H9 (cell line): ENCODE results near the gene TRIM44. TPM values are rescaled to one million over a fixed set of nuclear protein-coding genes. Genes with fewer than 3 reads are reported as not detected.

Experiments used
- DNase-seq: peaks from one replicate; pipeline ENCODE4 v3.0.0-alpha.2; 2017
- H2AFZ ChIP-seq: one replicate; pipeline ENCODE4 v1.6.1; 2013; ENCODE audit warnings: mild to moderate bottlenecking, low read length, control low read depth, moderate library complexity
- H2AK5ac ChIP-seq: 2 replicates; pipeline ENCODE4 v1.6.1; 2013; ENCODE audit warnings: low read length, control low read depth, mixed read lengths; ENCODE audit not compliant: insufficient read length
- H2BK120ac ChIP-seq: one replicate; pipeline ENCODE4 v1.6.1; 2013; ENCODE audit warnings: low read depth, mild to moderate bottlenecking, low read length, control low read depth, inconsistent platforms; ENCODE audit not compliant: poor library complexity, severe bottlenecking
- H2BK12ac ChIP-seq: 2 replicates; pipeline ENCODE4 v1.6.1; 2013; ENCODE audit warnings: low read length, control low read depth, mixed read lengths, low read depth; ENCODE audit not compliant: insufficient read length
- H2BK15ac ChIP-seq: 2 replicates; pipeline ENCODE4 v1.6.1; 2013; ENCODE audit warnings: low read depth, low read length, control low read depth
- H2BK20ac ChIP-seq: one replicate; pipeline ENCODE4 v1.6.1; 2013; ENCODE audit warnings: low read depth, mild to moderate bottlenecking, low read length, control low read depth, inconsistent platforms; ENCODE audit not compliant: poor library complexity, severe bottlenecking
- H2BK5ac ChIP-seq: 2 replicates; pipeline ENCODE4 v1.6.1; 2013; ENCODE audit warnings: low read length, control low read depth, mixed read lengths; ENCODE audit not compliant: insufficient read length
- H3K14ac ChIP-seq: 2 replicates; pipeline ENCODE4 v1.6.1; 2013; ENCODE audit warnings: low read length, control low read depth; ENCODE audit not compliant: insufficient read depth
- H3K18ac ChIP-seq: 2 replicates; pipeline ENCODE4 v1.6.1; 2013; ENCODE audit warnings: low read depth, mild to moderate bottlenecking, mixed read lengths, low read length, control low read depth; ENCODE audit not compliant: insufficient read length
- H3K23ac ChIP-seq: 2 replicates; pipeline ENCODE4 v1.6.1; 2013; ENCODE audit warnings: low read length, control low read depth, mixed read lengths, low read depth; ENCODE audit not compliant: insufficient read length
- H3K23me2 ChIP-seq: 2 replicates; pipeline ENCODE4 v1.6.1; 2013; ENCODE audit warnings: low read depth, mild to moderate bottlenecking, mixed read lengths, low read length, control low read depth; ENCODE audit not compliant: insufficient read length, poor library complexity, severe bottlenecking
- H3K27ac ChIP-seq: 2 replicates; pipeline ENCODE4 v1.5.1; 2013; ENCODE audit warnings: low read length, control low read depth, mixed read lengths, low read depth; ENCODE audit not compliant: insufficient read length
- H3K27me3 ChIP-seq: 2 replicates; pipeline ENCODE4 v1.6.1; 2013; ENCODE audit warnings: low read length, control low read depth, inconsistent platforms; ENCODE audit not compliant: insufficient read depth
- H3K4ac ChIP-seq: 2 replicates; pipeline ENCODE4 v1.6.1; 2013; ENCODE audit warnings: low read depth, mild to moderate bottlenecking, control low read depth, inconsistent platforms, low read length, moderate library complexity
- H3K4me1 ChIP-seq: 2 replicates; pipeline ENCODE4 v1.6.1; 2013; ENCODE audit warnings: low read length, control low read depth, inconsistent platforms; ENCODE audit not compliant: insufficient read depth
- H3K4me2 ChIP-seq: 2 replicates; pipeline ENCODE4 v1.6.1; 2013; ENCODE audit warnings: low read length, control low read depth, mixed read lengths; ENCODE audit not compliant: insufficient read length, insufficient read depth
- H3K56ac ChIP-seq: 2 replicates; pipeline ENCODE4 v1.6.1; 2013; ENCODE audit warnings: low read depth, mild to moderate bottlenecking, mixed read lengths, low read length, control low read depth; ENCODE audit not compliant: insufficient read length
- H3K79me1 ChIP-seq: 2 replicates; pipeline ENCODE4 v1.6.1; 2013; ENCODE audit warnings: low read depth, mild to moderate bottlenecking, moderate library complexity, low read length, control low read depth, inconsistent platforms; ENCODE audit not compliant: insufficient read depth, poor library complexity, severe bottlenecking
- H3K79me2 ChIP-seq: 2 replicates; pipeline ENCODE4 v1.6.1; 2013; ENCODE audit warnings: low read length, control low read depth, inconsistent platforms; ENCODE audit not compliant: insufficient read depth
- H3K9ac ChIP-seq: 2 replicates; pipeline ENCODE4 v1.6.1; 2013; ENCODE audit warnings: low read length, control low read depth, mixed read lengths; ENCODE audit not compliant: insufficient read length; ENCODE audit errors: extremely low read depth
- H3K9me3 ChIP-seq: one replicate; pipeline ENCODE4 v1.6.1; 2013; ENCODE audit warnings: low read depth, low read length, inconsistent platforms; ENCODE audit not compliant: control insufficient read depth
- H3T11ph ChIP-seq: one replicate; pipeline ENCODE4 v1.6.1; 2013; ENCODE audit warnings: mild to moderate bottlenecking, low read length, control low read depth, inconsistent platforms
- H4K20me1 ChIP-seq: one replicate; pipeline ENCODE4 v1.6.1; 2013; ENCODE audit not compliant: control insufficient read depth, insufficient read length, insufficient read depth
- H4K5ac ChIP-seq: 2 replicates; pipeline ENCODE4 v1.6.1; 2013; ENCODE audit warnings: low read depth, mild to moderate bottlenecking, mixed read lengths, low read length, control low read depth; ENCODE audit not compliant: insufficient read length
- H4K8ac ChIP-seq: replicated peaks from 2 replicates; pipeline ENCODE4 v1.6.1; 2013; ENCODE audit warnings: low read length, control low read depth, mixed read lengths, low read depth; ENCODE audit not compliant: insufficient read length
- H4K91ac ChIP-seq: 2 replicates; pipeline ENCODE4 v1.6.1; 2013; ENCODE audit warnings: low read depth, mild to moderate bottlenecking, moderate library complexity, mixed read lengths, low read length, control low read depth; ENCODE audit not compliant: insufficient read length
- H3K27ac Mint-ChIP-seq, 3 experiments: 2 replicates in 2 of 3; 3 replicates in 1 of 3; pipeline ENCODE4 v1.8.0; 2020 to 2021; ENCODE audit warnings: mixed read lengths in 3 of 3, mild to moderate bottlenecking in 1 of 3, moderate library complexity in 1 of 3
- H3K27me3 Mint-ChIP-seq: 2 replicates; pipeline ENCODE4 v1.8.0; 2021; ENCODE audit warnings: low read depth, mild to moderate bottlenecking, moderate library complexity, mixed read lengths
- H3K36me3 Mint-ChIP-seq, 3 experiments: 2 replicates in 2 of 3; 3 replicates in 1 of 3; pipeline ENCODE4 v1.8.0; 2020 to 2021; ENCODE audit warnings: low read depth in 3 of 3, mixed read lengths in 3 of 3; ENCODE audit not compliant: insufficient read depth in 1 of 3
- H3K4me1 Mint-ChIP-seq, 2 experiments: 2 replicates each; pipeline ENCODE4 v1.8.0; 2020; ENCODE audit warnings: mixed read lengths in 2 of 2
- H3K4me3 Mint-ChIP-seq, 2 experiments: 2 replicates in 1 of 2; 3 replicates in 1 of 2; pipeline ENCODE4 v1.8.0; 2020 to 2021; ENCODE audit warnings: mild to moderate bottlenecking in 2 of 2, mixed read lengths in 2 of 2, moderate library complexity in 1 of 2
- H3K9me3 Mint-ChIP-seq, 2 experiments: 2 replicates in 1 of 2; 3 replicates in 1 of 2; pipeline ENCODE4 v1.8.0; 2020; ENCODE audit warnings: mild to moderate bottlenecking in 2 of 2, mixed read lengths in 2 of 2, moderate library complexity in 1 of 2
- CTCF ChIP-seq: fragments of 200-600 bp; sonication (generic); conservative IDR thresholded peaks from 3 replicates; pipeline ENCODE4 v1.8.0; 2021; ENCODE audit warnings: antibody characterized with exemption, mild to moderate bottlenecking
- total RNA-seq: library from RNA; stranded (reverse); gene quantifications from 2 replicates; pipeline ENCODE4 v1.2.1, GENCODE V29; 2021

Gene TRIM44
- total RNA-seq, 1 experiment from 2014 or later, result 37.7 TPM

- Histone ChIP-seq H3T11ph (no peak overlapping the region), H3K23ac (no peak overlapping the region), H3K9me3 (no peaks in the 10 kb centered on the region), H2BK12ac (no peak overlapping the region), H4K5ac (no peak overlapping the region), H3K4me1 (no peaks in the 10 kb centered on the region; the same call in 1 of the 2 replicates), H2BK5ac (no peak overlapping the region), H3K9ac (no peak overlapping the region), H3K27me3 (no peaks in the 10 kb centered on the region), H3K4me2 (no peak overlapping the region), H3K56ac (no peak overlapping the region), H2BK120ac (no peak overlapping the region), H3K79me1 (no peaks in the 10 kb centered on the region), H4K20me1 (no peaks in the 10 kb centered on the region), H3K23me2 (no peaks in the 10 kb centered on the region), H4K91ac (no peak overlapping the region), H2AFZ (no peak overlapping the region), H3K27ac (no peak overlapping the region), H3K79me2 (no peaks in the 10 kb centered on the region), H2BK15ac (no peak overlapping the region), H3K18ac (no peak overlapping the region), H2AK5ac (no peak overlapping the region), H3K14ac (no peak overlapping the region), H4K8ac (no peak overlapping the region), H2BK20ac (no peak overlapping the region), H3K4ac (no peak overlapping the region)
- no peak for DNase-seq
- no peak for TF ChIP-seq CTCF
- no peak overlapping the region for H3K27ac Mint-ChIP-seq
- no peaks in the 10 kb centered on the region for H3K36me3 Mint-ChIP-seq
- H3K4me1 Mint-ChIP-seq, result peaks cover 1 to 4% of the 10 kb centered on the region in 2 experiments; a peak in 2 of 4 replicates
- no peak overlapping the region for H3K4me3 Mint-ChIP-seq
- H3K27me3 Mint-ChIP-seq, result no peaks in the 10 kb centered on the region
- no peaks in the 10 kb centered on the region for H3K9me3 Mint-ChIP-seq
Observed at GRCh38 chr11:35711924-35712323, 49.3 kb downstream of the TRIM44 start.
